ENCODE results near the gene MPST.

DNA sequence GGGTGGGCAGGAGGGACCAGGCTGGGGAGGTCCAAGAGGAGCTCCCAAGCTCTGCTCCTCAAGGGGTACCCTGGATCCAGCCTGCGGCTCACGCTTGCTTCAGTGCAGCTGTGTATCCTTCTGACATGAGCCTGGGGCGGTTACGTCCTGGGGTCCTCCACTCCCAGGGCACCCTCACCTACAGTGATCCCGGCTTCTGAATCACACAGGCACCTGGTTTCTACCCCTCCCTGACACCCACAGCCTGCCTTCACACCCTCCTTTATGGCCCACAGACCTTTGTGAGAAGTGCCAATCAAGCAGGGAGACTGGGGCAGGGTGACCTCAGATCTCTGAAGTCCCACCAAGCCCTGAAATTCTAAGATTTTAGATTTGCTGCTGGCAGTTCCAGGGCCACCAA, 1.5 kb downstream of the MPST start:
- TF ChIP-seq, protein P1, sequence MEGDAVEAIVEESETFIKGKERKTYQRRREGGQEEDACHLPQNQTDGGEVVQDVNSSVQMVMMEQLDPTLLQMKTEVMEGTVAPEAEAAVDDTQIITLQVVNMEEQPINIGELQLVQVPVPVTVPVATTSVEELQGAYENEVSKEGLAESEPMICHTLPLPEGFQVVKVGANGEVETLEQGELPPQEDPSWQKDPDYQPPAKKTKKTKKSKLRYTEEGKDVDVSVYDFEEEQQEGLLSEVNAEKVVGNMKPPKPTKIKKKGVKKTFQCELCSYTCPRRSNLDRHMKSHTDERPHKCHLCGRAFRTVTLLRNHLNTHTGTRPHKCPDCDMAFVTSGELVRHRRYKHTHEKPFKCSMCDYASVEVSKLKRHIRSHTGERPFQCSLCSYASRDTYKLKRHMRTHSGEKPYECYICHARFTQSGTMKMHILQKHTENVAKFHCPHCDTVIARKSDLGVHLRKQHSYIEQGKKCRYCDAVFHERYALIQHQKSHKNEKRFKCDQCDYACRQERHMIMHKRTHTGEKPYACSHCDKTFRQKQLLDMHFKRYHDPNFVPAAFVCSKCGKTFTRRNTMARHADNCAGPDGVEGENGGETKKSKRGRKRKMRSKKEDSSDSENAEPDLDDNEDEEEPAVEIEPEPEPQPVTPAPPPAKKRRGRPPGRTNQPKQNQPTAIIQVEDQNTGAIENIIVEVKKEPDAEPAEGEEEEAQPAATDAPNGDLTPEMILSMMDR (IDR thresholded peaks at IDR 0.05), result no peak
- TF ChIP-seq POLR2A (IDR thresholded peaks at IDR 0.05), result no peak

All from adrenal gland (tissue), 5 donors.